ENCODE results near the gene ZNF598. TPM values are rescaled to one million over a fixed set of nuclear protein-coding genes. Genes with fewer than 3 reads are reported as not detected.

ZNF598 gene
- total and polyA plus RNA-seq, 2 of the 13 experiments (the other 11 are each of a cell fraction or from before 2014, with no cell fraction given) = 13.5 to 14.2 TPM

GRCh38 chr16:1950559-1950958 is 59.1 kb downstream of the ZNF598 start:
- H3K27ac ChIP-seq (ENCODE audit: extremely low read length, insufficient read depth, low read length) = no peak overlapping the region
- TF ChIP-seq ZNF749 (CRISPR knock-in tag; IDR thresholded peaks at IDR 0.05; ENCODE audit: borderline replicate concordance) (no peak), ZNF687 (CRISPR knock-in tag; IDR thresholded peaks at IDR 0.05) (0 out of 2 replicates have a peak, but pooled peaks have one; percentile 35), ZNF496 (CRISPR knock-in tag; IDR thresholded peaks at IDR 0.05; ENCODE audit: insufficient replicate concordance) (no peak), ZUFSP (CRISPR knock-in tag; IDR thresholded peaks at IDR 0.05; ENCODE audit: borderline replicate concordance) (no peak), ATF3 (CRISPR knock-in tag; IDR thresholded peaks at IDR 0.05) (no peak), ZBTB2 (CRISPR knock-in tag; IDR thresholded peaks at IDR 0.05; ENCODE audit: low read depth) (no peak)
- no peak overlapping the region for H2AFZ ChIP-seq (ENCODE audit: low read length)
- DNase-seq (ENCODE audit: low spot score) (no peak), ATAC-seq (no peak), FAIRE-seq (no peak)
- no peak overlapping the region; a peak in 1 of 6 replicates for H3K4me3 ChIP-seq (replicated peaks in 1 of 3; ENCODE audit: insufficient read depth in 1 of 3, low read depth in 2 of 3, low read length in 3 of 3)
- POLR2A ChIA-PET = interaction anchor here (1.5 to 3.6 kb wide), 3 partner anchors 7 to 14 kb away, joined by 8 to 27 read pairs (median 26); partner anchors contain the start of genes MSRB1 and RPS2
- no peaks in the 10 kb centered on the region for H4K20me1 ChIP-seq (ENCODE audit: insufficient read depth, low read length)
- no peak overlapping the region for H3K9ac ChIP-seq (ENCODE audit: insufficient read depth, low read depth, low read length)
- H3K4me1 ChIP-seq (ENCODE audit: insufficient read depth, low read length) = peaks cover 34% of the 10 kb centered on the region
- intact Hi-C loops (cut with micrococcal nuclease; ENCODE audit: unreplicated experiment) (no loop called here), in situ Hi-C loops (cut with HindIII; ENCODE audit: extremely low pct_ligation_motif_present, low pct_unique_long_range_greater_than_20kb) (no loop called here)
- CTCF ChIA-PET (ENCODE audit: low intra/inter-chr PET ratio, low total read pairs) = no interaction called here
- no peaks in the 10 kb centered on the region for H3K9me3 ChIP-seq (ENCODE audit: low read length)
- peaks cover 3 to 23% of the 10 kb centered on the region in 2 experiments; a peak in 4 of 5 replicates for H3K27me3 ChIP-seq (ENCODE audit: control insufficient read depth in 1 of 2, insufficient read depth in 2 of 2, low read length in 2 of 2)
- H3K4me2 ChIP-seq (ENCODE audit: low read depth, low read length) = peak overlapping the region; percentile 32; the same call in 1 of the 2 replicates
- WGBS (ENCODE audit: low lambda C conversion rate) = 85% methylated on average over 6 of the region's 19 CpGs
- no TSS peak for BruUV-seq (replicated peaks)
- no peaks in the 10 kb centered on the region for H3K79me2 ChIP-seq (ENCODE audit: insufficient read depth, low read length)
- no peaks in the 10 kb centered on the region for H3K36me3 ChIP-seq (replicated peaks in 1 of 2; ENCODE audit: control insufficient read depth in 1 of 2, insufficient read depth in 2 of 2, low read length in 2 of 2)

Data from HepG2 (cell line).